HG03432 (cell line): ENCODE results near the gene BRMS1.

Experiments
- ATAC-seq: cut with Tn5 transposase; IDR thresholded peaks from one replicate; pipeline ENCODE4 v1.9.1; 2021; ENCODE audit warnings: mild to moderate bottlenecking, moderate library complexity; ENCODE audit not compliant: unreplicated experiment

Gene BRMS1

DNA sequence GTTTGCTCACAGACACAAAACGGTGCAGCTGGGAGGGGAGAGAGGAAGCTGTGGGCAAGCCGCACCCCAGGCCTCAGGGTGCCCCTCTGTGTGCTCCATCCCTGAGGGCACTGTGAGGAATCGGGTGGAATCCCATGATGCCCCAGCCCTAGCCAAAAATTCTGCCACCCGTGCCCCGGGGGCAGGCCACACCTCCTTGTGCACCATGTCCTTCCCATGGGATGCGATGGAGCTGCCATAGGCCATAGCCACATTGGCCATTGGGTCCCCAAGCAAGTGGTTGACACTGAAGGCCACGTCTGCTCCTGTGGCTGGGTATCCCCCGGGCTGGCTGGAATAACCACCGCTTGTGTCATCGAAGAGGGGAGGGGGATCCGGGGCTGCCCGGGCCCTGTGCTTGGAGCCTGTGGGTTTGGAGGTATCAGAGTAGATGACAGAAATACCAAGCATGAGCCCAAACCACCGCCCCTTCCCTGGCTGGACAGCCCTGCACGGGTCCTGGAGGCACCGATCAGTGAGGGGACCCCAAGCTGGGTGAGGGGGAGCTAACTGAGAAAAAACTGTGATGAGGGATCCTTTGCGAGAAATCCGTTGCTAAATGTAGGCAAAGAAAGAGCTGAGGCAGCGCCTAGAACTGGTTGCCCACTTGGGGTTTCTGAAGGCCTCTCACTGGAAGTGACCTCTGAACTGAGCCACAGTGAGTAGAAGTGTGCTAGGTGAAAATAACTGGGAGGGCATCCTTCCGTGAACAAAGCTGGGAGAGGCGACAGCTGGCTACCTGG is 56.8 kb downstream of the BRMS1 start:
- no peak for ATAC-seq
